Bronchial epithelial cell (primary cell): ENCODE results near the gene ZNF148. TPM values are rescaled to one million over a fixed set of nuclear protein-coding genes. Genes with fewer than 3 reads are reported as not detected.

Experiments
- DNase-seq: peaks from one replicate; pipeline ENCODE4 v3.0.0-alpha.2; 2010; ENCODE audit warnings: low read depth
- FAIRE-seq: peaks from 2 replicates; lab custom pipeline; 2011; peaks lifted over from hg19 to GRCh38; lab: Jason Lieb, UNC
- H3K27me3 ChIP-seq: 2 replicates; pipeline ENCODE4 v1.5.1; 2011; ENCODE audit warnings: low read length; ENCODE audit not compliant: control insufficient read depth, insufficient read depth
- H3K36me3 ChIP-seq: 2 replicates; pipeline ENCODE4 v1.5.1; 2011; ENCODE audit warnings: low read length; ENCODE audit not compliant: control insufficient read depth, insufficient read depth
- H3K4me3 ChIP-seq: 2 replicates; pipeline ENCODE4 v1.5.1; 2011; ENCODE audit warnings: mild to moderate bottlenecking, low read depth, low read length, control low read depth
- total RNA-seq: library from RNA; depleted of rRNA; stranded (reverse); fragments of >200 nt; gene quantifications from 2 replicates; pipeline ENCODE4 v1.2.1, GENCODE V29; 2014
- TF ChIP-seq, protein P1 (sequence below): IDR thresholded peaks from 2 replicates; pipeline ENCODE4 v1.5.1; 2011; ENCODE audit warnings: mild to moderate bottlenecking, moderate library complexity, low read length, control low read depth, inconsistent platforms; ENCODE audit not compliant: insufficient read depth, severe bottlenecking

ZNF148 gene
- total RNA-seq, 1 donor from 2014 or later = 26.1 TPM

DNA sequence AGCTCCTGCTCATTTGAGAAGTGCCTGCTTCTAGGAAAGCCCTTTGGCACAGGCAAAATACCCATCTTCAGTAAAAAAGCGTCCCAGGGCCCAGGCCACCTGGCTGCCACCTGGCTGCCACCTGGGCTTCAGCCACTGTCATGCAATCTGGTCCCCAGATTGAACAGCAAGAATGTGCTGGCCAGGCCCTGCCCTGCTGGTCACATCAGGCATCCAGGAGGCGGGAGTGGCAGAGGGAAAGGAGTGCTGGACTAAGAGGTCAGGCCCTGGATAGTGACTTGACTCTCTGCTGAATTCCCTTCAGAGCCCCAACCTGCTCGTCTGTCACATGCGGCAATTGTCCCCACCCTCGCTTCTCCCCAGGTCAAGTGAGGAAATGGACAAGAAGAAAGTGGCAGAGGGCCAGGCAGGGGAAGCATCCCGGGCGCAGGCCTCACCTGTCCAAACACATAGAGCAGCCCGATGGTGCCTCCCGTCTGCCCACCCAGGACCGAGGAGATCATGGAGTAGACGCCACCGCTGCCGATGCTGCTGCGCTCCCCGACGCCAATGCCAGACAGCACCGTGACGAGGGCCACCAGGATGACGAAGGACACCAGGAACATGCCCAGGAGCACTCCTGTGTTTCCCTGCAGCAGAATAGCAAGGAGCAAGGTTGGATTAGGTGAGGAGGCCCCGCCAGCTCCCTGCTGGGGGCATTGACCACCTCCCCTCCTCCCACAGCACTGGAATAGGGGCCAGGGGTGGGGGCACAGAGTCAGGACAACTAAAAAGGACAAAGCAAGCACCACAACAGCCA, 188.1 kb downstream of the ZNF148 start:
- FAIRE-seq (no peak), DNase-seq (no peak)
- H3K36me3 ChIP-seq = peaks cover 13% of the 10 kb centered on the region
- TF ChIP-seq, protein P1, sequence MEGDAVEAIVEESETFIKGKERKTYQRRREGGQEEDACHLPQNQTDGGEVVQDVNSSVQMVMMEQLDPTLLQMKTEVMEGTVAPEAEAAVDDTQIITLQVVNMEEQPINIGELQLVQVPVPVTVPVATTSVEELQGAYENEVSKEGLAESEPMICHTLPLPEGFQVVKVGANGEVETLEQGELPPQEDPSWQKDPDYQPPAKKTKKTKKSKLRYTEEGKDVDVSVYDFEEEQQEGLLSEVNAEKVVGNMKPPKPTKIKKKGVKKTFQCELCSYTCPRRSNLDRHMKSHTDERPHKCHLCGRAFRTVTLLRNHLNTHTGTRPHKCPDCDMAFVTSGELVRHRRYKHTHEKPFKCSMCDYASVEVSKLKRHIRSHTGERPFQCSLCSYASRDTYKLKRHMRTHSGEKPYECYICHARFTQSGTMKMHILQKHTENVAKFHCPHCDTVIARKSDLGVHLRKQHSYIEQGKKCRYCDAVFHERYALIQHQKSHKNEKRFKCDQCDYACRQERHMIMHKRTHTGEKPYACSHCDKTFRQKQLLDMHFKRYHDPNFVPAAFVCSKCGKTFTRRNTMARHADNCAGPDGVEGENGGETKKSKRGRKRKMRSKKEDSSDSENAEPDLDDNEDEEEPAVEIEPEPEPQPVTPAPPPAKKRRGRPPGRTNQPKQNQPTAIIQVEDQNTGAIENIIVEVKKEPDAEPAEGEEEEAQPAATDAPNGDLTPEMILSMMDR = no peak
- H3K4me3 ChIP-seq = no peak overlapping the region
- no peaks in the 10 kb centered on the region for H3K27me3 ChIP-seq

DNA sequence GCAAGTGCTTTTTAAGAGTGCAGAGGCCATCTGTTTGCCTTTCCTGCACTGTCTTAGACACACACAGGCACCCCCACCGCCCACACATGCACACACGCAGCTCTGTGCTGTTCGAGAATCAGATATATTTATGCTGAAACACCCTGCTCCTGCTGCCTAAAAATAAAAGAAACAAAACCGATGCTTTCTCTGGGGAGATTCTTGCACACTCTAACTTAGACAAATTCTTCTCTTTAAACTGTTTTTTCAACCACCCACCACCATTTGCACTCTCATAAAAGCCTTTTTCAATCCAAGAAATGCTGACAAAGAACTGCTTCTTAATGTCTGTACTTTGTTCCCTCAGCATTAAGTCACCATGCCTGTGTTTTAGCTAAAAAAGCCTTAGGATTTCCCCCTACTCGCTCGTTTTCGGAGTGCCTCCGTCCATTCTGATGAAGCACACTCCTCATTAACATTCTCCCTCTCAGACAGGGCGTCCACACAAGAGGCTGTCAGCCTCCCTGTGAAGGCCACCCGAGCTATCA, 188.8 kb downstream of the ZNF148 start:
- Histone ChIP-seq H3K36me3 (peaks cover 13% of the 10 kb centered on the region), H3K4me3 (no peak overlapping the region), H3K27me3 (no peaks in the 10 kb centered on the region)
- DNase-seq = no peak
- no peak for FAIRE-seq
- TF ChIP-seq, protein P1 = no peak

DNA sequence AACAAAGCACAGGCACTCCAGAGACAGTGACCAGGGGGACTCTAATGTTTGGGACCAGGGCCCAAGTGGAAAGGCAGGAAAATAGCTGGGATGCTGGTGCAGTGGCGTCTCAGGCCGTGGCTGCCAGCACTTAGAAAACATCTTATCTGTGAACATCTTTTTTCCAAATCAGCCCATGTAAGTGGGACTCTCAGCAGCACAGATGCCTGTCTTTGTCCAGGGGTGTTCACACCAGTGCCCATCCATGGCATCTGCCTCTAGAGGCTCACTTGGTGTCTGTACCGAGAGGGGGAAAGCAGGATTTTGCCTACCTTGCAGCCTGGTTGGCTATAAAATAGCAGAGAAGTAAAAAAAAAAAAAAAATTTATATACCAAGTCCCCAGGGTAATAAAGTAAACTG, 189.3 kb downstream of the ZNF148 start:
- DNase-seq (no peak), FAIRE-seq (no peak)
- H3K36me3 ChIP-seq = peaks cover 13% of the 10 kb centered on the region
- TF ChIP-seq, protein P1 = no peak
- no peak overlapping the region for H3K4me3 ChIP-seq
- H3K27me3 ChIP-seq = no peaks in the 10 kb centered on the region

DNA sequence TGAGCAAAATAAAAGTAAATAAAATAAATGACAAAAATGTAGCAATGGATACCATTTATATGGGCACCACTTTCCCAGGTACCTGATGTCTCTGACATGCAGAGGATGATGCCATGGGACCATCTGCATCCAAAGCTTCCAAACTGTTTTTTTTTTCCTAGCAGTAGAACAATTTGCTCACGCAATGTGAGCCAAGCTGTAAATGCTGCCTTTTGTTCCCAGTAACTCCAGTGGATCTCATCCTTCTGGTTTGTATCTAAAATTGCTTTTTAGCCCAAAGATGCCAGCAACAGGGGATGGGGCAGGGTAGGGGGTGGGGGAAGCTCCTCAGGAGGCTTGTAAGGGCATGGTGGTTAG, 195.3 kb downstream of the ZNF148 start:
- H3K27me3 ChIP-seq = no peaks in the 10 kb centered on the region
- no peak for FAIRE-seq

DNA sequence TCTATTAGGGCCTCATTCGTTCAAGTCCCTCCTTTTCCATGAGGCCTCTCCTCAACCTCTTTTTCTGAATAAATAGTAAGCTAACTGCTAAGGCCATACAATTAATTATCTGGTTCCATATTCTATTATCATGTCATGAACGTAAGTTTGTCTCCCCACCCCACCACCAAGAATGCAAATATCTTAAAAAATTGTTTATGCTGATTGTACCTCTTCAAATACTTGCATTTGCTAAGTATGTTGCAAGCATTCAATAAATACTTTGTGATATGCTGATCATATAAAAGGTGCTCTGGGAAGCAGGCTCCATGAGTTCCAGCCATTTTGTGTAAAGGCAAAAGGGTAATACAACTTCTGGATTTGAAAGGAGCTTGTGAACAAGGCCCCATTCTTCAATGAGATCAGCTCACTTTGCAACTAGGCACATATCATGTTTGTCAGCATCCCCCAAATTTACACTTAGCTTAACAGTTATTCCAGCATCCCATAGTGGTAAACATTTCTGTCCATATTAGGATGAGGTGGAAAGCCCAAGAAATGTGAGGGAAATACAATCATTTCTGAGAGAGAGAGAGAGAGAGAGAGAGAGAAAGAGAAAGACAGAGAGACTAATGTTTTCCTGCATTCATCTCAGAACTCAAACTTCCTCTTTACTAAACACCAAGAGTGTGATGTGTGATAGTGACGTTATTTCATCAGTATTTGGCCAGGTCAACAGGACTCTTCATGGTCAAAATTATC, 195.8 kb downstream of the ZNF148 start:
- FAIRE-seq (no peak), DNase-seq (no peak)
- TF ChIP-seq, protein P1 = no peak
- Histone ChIP-seq H3K27me3 (no peaks in the 10 kb centered on the region), H3K36me3 (no peaks in the 10 kb centered on the region), H3K4me3 (no peak overlapping the region)

More for the DNA sequence above, 195.3 kb downstream of the ZNF148 start:
- TF ChIP-seq, protein P1 = no peak
- Histone ChIP-seq H3K4me3 (no peak overlapping the region), H3K36me3 (no peaks in the 10 kb centered on the region)
- DNase-seq = no peak
